KOPT-K1 (cell line): Measurements from ENCODE around the gene HPD.
A peak's percentile ranks its signal among the peaks of the same experiment; 100 is the strongest.

ENCODE experiments used
- H3K27ac ChIP-seq: fragments of 200-600 bp; sonication (generic); 2 replicates; pipeline ENCODE4 v1.5.1; 2016; ENCODE audit warnings: antibody characterized with exemption, mild to moderate bottlenecking, low read depth, low read length; ENCODE audit not compliant: poor library complexity, severe bottlenecking
- H3K36me3 ChIP-seq: fragments of 200-600 bp; sonication (generic); 2 replicates; pipeline ENCODE4 v1.5.1; 2017; ENCODE audit warnings: antibody characterized with exemption, mild to moderate bottlenecking, low read length, moderate library complexity; ENCODE audit not compliant: insufficient read depth
- H3K9me3 ChIP-seq: fragments of 200-600 bp; sonication (generic); 2 replicates; pipeline ENCODE4 v1.5.1; 2017; ENCODE audit warnings: antibody characterized with exemption, low read length, mild to moderate bottlenecking; ENCODE audit not compliant: insufficient read depth, poor library complexity, severe bottlenecking

Gene HPD

GRCh38 chr12:121803861-121804416 is 54.7 kb downstream of the HPD start, which contains the start of gene SETD1B:
SETD1B (plus strand) TSS chr12:121804009; CDS start chr12:121804738, 729 bp downstream.
- Histone ChIP-seq H3K27ac (peak within 1 kb of the TSS; percentile 98), H3K9me3 (no peaks in the 10 kb centered on the region), H3K36me3 (peaks cover 37% of the 10 kb centered on the region)

GRCh38 chr12:121802843-121803698 is 55.6 kb downstream of the HPD start:
- Histone ChIP-seq H3K36me3 (peaks cover 37% of the 10 kb centered on the region), H3K27ac (peak overlapping the region; percentile 98), H3K9me3 (no peaks in the 10 kb centered on the region)

- H3K36me3 ChIP-seq = peaks cover 37% of the 10 kb centered on the region
- peak overlapping the region; percentile 98 for H3K27ac ChIP-seq
- H3K9me3 ChIP-seq = no peaks in the 10 kb centered on the region
These were observed 56.2 kb downstream of the HPD start for GRCh38 chr12:121802485-121802842.

- Histone ChIP-seq H3K36me3 (peaks cover 37% of the 10 kb centered on the region), H3K27ac (peak overlapping the region; percentile 98), H3K9me3 (no peaks in the 10 kb centered on the region)
These were observed 56.8 kb downstream of the HPD start for GRCh38 chr12:121801595-121802484.

GRCh38 chr12:121800694-121801594 is 57.7 kb downstream of the HPD start:
- Histone ChIP-seq H3K36me3 (peaks cover 36% of the 10 kb centered on the region), H3K27ac (peak overlapping the region; percentile 98)

GRCh38 chr12:121799842-121800693 is 58.6 kb downstream of the HPD start:
- Histone ChIP-seq H3K9me3 (no peaks in the 10 kb centered on the region), H3K27ac (peak overlapping the region; percentile 98), H3K36me3 (peaks cover 42% of the 10 kb centered on the region)

More at GRCh38 chr12:121800694-121801594, 57.7 kb downstream of the HPD start:
- no peaks in the 10 kb centered on the region for H3K9me3 ChIP-seq

- H3K27ac ChIP-seq = peak overlapping the region; percentile 98
These were observed 59.4 kb downstream of the HPD start for GRCh38 chr12:121799156-121799841.

GRCh38 chr12:121798787-121799155 is 59.9 kb downstream of the HPD start:
- Histone ChIP-seq H3K27ac (peak overlapping the region; percentile 98), H3K36me3 (peaks cover 42% of the 10 kb centered on the region)

More at GRCh38 chr12:121799156-121799841, 59.4 kb downstream of the HPD start:
- Histone ChIP-seq H3K36me3 (peaks cover 42% of the 10 kb centered on the region), H3K9me3 (no peaks in the 10 kb centered on the region)

GRCh38 chr12:121797937-121798786 is 60.5 kb downstream of the HPD start:
- peaks cover 42% of the 10 kb centered on the region for H3K36me3 ChIP-seq
- peak overlapping the region; percentile 98 for H3K27ac ChIP-seq
- H3K9me3 ChIP-seq = no peaks in the 10 kb centered on the region

More at GRCh38 chr12:121798787-121799155, 59.9 kb downstream of the HPD start:
- no peaks in the 10 kb centered on the region for H3K9me3 ChIP-seq

GRCh38 chr12:121796855-121797751 is 61.6 kb downstream of the HPD start:
- Histone ChIP-seq H3K36me3 (peaks cover 42% of the 10 kb centered on the region), H3K27ac (no peak overlapping the region), H3K9me3 (no peaks in the 10 kb centered on the region)

- peak overlapping the region; percentile 95 for H3K27ac ChIP-seq
- peaks cover 42% of the 10 kb centered on the region for H3K36me3 ChIP-seq
- no peaks in the 10 kb centered on the region for H3K9me3 ChIP-seq
These were observed 63.4 kb downstream of the HPD start for GRCh38 chr12:121795034-121795968.
